HFF-Myc (cell line): ENCODE data around the gene TESK2.
"Not testable (repeated sequence)": the region's sequence is repeated elsewhere in the genome, so short reads cannot be mapped to it uniquely, and the experiment has no call there.

ENCODE experiments used
- DNase-seq: peaks from one replicate; pipeline ENCODE4 v3.0.0-alpha.2; 2011; ENCODE audit warnings: low read depth; ENCODE audit errors: extremely low read depth
- H3K4me3 ChIP-seq: replicated peaks from 2 replicates; pipeline ENCODE4 v1.5.1; 2011; ENCODE audit warnings: low read depth, mild to moderate bottlenecking, control low read depth, low read length
- CTCF ChIP-seq: IDR thresholded peaks from 2 replicates; pipeline ENCODE4 v1.5.1; 2012; ENCODE audit warnings: mild to moderate bottlenecking, low read depth, low read length, control low read depth; ENCODE audit errors: missing control alignments

TESK2 gene

DNA sequence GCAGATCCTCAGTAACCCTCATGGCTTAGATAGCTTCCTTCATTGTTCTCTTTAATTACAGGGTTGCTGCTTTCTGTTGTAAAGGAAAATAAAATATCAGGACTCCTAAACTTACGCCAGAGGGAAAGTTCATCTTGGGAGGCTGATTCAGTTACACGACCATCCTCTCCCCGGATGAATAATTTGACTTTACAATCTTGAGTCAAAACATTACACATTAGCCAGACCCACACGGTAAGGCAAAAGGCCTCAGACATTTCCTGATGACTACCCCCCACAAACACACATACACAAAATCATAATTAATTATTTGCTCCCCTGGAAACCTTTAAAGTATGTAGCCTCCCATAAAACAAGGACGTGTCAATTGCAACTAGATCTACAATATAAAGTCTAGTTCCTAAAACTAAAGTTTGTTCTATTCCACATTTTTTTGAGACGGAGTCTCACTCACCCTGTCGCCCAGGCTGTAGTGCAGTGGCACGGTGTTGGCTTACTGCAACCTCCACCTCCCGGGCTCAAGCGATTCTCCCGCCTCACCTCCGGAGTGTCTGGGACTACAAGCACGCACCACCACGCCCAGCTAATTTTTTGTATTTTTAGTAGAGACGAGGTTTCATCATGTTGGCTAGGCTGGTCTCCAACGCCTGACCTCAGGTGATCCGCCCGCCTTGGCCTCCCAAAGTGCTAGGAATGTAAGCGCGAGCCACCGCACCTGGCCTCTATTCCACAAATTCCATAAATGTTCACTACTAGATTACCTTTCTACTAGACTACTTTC lies 31.6 kb upstream of the TESK2 start:
- TF ChIP-seq CTCF: no peak
- H3K4me3 ChIP-seq: peak overlapping the region; percentile 97
- no peak for DNase-seq

DNA sequence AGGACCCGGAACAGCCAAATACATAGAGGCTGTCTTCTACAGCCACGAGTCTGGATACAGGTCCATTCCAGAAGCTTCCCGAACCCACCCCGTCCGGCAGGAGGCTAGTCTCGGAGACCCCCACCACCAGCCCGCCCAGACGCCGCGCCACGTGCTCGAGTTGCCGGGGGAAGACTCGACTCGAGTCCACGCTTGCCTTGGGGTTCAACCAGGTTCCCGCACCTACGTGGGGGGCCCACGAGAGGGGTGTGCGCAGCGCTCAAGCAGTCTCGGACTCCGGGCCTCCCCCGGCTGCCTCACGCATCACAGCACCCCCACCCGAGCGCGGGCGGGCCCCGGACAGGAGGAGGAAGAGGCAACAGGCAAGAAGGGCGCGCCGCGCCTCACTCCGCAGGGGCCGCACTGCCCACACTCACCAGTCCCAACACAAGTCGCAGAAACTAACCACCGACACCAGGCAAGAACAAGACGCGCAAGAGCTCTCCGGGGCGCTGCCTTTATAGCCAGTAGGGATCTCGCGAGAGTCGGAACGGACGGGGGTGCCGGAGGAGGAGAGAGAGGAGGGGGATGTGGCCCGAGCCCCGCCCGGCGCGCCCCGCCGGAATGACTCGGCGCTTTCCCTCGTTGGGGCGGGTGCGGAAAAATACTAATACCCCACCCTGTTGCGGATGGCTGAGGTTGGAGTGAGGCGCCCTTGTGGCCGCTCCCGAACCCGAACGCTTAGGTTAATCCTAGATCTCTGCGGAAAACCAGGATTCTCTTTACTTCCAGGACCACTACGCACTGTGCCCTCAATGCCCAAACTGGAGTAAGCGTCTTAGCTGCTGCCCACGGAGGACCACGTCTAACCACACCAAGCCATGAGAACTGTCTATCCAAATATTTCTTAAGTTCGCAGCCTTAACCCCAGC lies 30.7 kb upstream of the TESK2 start, which contains the start of gene PRDX1:
Gene PRDX1, minus strand, starts transcription at position 472 of the 911 bp plus-strand sequence. CDS start 2,841 bp downstream, outside the sequence.
- H3K4me3 ChIP-seq: peak within 1 kb of the TSS; percentile 97
- no peak for TF ChIP-seq CTCF
- DNase-seq: peak; percentile 87

GRCh38 chr1:45519774-45520173 lies 28.8 kb upstream of the TESK2 start:
- peak overlapping the region; percentile 97 for H3K4me3 ChIP-seq
- not testable (repeated sequence) for DNase-seq

GRCh38 chr1:45518910-45519309 lies 27.9 kb upstream of the TESK2 start:
- no peak for DNase-seq
- no peak for TF ChIP-seq CTCF
- peak overlapping the region; percentile 97 for H3K4me3 ChIP-seq

DNA sequence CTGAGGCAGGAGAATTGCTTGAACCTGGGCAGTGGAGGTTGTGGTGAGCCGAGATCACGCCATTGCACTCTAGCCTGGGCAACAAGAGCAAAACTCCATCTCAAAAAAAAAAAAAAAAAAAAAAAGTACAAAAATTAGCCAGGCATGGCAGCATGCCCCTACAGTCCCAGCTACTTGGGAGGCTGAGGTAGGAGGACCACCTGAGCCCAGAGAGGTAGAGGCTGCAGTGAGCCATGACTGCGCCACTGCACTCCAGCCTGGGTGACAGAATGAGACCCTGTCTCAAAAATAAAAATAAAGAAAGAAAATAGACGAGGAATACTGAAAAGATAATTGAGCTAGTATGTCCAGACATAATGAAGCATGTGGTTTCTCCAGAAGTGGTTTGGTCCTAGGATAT lies 27.4 kb upstream of the TESK2 start:
- H3K4me3 ChIP-seq: not testable (repeated sequence)

DNA sequence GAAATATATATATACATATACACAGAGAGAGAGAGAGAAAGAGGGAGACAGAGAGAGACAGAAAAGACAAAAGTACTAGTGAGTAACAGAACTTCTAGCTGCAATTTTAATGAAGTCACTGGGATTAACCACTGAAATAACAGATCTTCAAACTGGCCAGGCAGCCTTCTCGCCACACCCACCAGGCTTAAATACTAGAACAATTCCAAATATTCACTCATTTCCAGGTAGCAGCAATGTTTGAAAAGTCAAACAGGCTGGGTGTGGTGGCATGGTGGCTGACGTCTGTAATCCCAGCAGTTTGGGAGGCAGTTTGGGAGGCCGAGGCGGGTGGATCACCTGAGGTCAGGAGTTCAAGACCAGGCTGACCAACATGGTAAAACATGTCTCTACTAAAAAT lies 25.5 kb upstream of the TESK2 start:
- DNase-seq: no peak
- no peak overlapping the region for H3K4me3 ChIP-seq
- TF ChIP-seq CTCF: no peak

More for the DNA sequence above, 27.4 kb upstream of the TESK2 start:
- not testable (repeated sequence) for DNase-seq

DNA sequence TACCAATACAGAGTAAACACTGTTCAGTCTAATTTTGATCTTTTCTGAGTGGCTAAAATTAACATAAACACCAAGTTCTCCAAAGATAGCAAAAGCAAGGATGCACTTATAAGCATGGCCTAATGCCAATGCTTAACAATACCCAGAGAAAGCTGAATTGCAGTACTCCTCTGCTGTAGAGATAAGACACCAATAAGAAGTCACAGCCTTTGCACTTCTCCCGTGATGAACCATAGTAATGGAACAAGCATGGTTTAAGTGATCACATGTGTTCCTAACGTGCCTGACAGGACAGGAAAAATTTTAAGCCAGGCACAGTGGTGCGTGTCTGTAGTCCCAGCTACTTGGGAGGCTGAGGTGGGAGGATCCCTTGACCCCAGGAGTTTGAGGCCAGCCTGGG lies 25.1 kb upstream of the TESK2 start:
- no peak for DNase-seq
- no peak overlapping the region for H3K4me3 ChIP-seq
- no peak for TF ChIP-seq CTCF

DNA sequence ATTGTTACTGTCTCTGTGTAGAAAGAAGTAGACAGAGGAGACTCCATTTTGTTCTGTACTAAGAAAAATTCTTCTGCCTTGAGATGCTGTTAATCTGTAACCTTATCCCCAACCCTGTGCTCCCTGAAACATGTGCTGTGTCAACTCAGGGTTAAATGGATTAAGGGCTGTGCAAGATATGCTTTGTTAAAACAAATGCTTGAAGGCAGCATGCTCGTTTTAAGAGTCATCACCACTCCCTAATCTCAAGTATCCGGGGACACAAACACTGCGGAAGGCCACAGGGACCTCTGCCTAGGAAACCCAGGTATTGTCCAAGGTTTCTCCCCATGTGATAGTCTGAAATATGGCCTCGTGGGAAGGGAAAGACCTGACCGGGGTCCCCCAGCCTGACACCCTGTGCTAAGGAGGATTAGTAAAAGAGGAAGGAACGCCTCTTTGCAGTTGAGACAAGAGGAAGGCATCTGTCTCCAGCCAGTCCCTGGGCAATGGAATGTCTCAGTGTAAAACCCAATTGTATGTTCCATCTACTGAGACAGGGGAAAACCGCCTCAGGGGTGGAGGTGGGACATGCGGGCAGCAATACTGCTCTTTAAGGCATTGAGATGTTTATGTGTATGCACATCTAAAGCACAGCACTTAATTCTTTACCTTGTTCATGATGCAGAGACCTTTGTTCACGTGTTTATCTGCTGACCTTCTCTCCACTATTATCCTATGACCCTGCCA lies 22.7 kb upstream of the TESK2 start:
- DNase-seq, H3K4me3 ChIP-seq: not testable (repeated sequence)
